Inflammatory macrophage treated with lipopolysaccharide for 1 hour (primary cell): ENCODE results near the gene TMEM134.
"Not testable (repeated sequence)": the region's sequence is repeated elsewhere in the genome, so short reads cannot be mapped to it uniquely, and the experiment has no call there.

ENCODE experiments used
- DNase-seq, 2 donors: peaks; one replicate each; pipeline ENCODE4 v3.0.0-alpha.2; 2020 to 2022

TMEM134 gene

DNA sequence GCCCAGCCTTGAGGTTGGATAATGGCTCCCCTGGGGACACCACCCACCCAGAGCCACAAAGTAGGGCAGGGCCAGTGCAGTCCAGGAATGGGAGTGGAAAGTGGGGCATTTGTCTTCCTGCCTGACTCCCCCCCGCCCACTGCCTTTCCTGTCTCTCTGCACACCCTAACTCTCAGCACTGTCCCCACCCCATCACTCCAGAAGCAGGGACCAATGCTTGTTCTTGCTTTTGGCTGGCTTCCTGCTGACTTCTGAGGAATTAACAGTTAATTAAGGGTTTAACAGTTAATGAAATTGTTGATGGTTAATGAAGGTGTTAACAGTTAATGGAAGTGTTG, 31.4 kb upstream of the TMEM134 start:
- DNase-seq, result no peak

DNA sequence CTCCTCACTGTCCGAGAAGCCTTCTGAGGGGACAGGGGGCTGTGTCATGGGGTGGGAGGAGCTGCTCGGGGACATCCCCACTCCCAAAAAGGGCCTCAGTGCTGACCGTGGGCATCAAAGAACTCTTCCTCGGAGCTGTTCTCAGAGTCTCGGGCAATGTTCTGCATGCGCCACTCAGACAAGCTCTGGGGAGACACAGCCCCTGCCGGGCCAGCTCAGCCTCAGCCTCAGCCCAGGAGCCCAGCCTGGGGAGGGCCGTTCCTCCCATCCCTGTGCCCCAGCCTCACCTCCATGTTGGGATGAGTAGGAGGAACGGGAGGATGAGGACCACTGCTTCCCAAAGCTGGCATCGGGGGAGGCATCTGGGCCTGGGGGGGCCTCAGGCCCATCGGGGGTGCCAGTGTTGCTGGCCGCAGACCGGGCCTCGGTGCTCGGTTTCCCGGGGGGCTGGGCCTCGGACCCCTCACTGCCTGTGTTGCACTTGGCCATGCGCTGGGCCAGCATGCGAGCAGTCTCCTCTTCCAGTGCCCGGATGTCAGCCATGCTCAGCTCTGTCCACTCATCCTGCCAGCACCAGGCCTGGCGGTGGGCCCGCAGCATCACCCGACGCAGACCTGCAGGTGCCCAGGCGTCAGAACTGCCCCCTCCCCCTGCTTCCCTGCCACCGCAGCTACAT, 30.9 kb upstream of the TMEM134 start:
- no peak for DNase-seq

DNA sequence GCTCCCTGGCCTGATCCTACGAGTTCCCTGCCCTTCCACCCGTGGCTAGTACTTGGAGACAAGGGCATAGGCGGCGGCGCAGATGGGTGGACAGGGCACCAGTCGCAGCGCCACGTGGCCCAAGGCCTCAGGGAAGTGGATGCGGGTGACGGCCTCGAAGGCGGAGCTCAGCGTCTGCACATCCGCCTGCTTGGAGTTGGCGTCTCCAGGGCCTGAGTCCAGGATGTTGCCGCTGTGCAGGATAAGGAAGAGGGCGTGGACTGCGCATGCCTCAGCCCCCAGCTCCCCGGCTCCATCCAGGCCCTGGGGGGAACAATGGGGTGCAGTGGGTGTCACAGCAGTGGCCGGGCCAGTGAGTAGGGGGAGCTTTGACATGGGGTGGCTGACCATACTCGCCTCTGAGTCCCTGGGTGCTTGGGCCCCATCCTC, 29.5 kb upstream of the TMEM134 start:
- DNase-seq, result no peak

DNA sequence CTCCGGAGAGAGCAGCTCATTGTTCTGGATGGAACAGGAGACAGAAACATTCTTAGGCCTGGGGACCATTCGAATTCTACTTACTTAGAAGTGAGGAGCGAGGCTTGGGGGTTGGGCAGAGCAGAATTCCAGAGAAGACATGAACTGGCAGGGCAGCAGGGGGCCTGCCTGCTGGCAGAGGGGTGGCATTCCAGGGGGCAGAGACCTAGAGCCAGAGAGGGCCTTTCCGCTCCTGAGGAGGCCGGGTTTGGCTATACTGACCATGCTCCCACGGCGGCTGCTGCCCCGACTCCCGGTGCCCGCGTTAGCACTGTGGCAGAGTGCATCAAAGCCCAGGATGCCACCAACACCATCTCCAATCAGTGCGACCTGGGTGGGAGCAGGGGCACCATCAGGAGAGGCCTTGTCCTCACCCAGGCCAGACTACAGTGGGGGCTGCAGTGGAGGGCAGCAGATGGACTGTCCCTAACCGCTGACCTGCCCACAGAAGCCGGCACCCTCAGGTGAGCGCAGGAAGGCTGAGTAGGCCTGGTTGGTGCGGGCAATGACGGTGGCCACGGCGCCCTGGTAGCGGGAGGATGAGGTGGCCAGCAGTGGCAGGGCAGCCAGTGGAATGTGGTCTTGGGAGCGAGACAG, 28.7 kb upstream of the TMEM134 start:
- no peak for DNase-seq

DNA sequence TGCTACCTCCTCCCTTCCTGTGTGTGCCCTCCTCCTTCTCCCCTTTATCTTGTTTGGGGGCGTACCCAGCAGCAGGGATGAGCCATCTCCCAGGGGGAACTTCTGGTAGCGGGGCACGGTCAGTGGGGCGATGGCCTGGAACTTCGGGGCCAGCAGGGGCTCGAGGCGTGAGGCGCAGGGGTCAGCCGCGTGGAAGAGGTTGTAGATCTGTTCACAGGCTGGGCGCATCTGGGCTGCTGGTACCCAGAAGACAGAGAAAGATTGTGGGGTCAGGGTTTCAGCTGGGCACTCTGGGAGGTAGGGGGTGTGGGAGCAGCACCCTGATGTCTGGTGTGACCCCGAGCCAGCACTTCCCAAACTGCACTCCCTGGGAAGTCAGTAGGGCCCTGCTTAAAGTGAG, 27.1 kb upstream of the TMEM134 start:
- DNase-seq, result no peak

DNA sequence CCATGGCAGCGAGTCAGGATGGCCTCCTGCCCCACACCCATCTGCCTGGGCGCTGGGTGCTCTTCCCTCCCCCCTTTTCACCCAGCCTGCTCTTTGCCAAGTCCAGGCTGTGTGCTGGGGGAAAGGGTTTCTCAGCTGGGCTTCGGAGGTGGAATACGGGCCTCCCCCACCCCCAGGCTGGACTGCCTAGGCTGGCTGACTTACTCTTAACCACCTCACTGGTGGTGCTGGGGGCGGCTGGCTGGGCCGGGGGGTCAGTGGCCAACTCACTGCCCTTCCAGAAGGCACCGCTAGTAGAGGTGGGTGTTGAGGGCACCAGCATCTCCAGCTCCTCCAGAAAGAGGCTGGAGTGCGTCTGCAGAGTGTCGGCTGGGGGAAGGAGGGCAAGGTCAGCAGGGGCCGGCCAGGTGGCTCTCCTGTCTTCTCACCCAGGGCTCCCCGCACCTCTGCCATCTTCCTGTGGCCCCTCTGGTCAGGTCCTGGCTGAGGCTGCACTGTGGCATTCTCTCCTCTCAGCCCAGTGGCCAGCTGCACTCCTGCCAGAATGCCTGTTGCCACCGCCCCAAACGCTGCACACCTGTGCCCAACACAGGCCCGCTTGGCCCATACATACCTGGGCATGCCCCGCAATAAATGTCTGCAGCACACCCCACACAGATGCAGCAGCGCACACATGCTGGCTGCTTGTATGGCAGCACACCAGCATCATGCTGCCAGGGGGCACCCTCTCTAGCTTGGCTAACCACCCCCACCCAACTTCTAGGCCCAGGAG, 26.4 kb upstream of the TMEM134 start:
- no peak for DNase-seq

DNA sequence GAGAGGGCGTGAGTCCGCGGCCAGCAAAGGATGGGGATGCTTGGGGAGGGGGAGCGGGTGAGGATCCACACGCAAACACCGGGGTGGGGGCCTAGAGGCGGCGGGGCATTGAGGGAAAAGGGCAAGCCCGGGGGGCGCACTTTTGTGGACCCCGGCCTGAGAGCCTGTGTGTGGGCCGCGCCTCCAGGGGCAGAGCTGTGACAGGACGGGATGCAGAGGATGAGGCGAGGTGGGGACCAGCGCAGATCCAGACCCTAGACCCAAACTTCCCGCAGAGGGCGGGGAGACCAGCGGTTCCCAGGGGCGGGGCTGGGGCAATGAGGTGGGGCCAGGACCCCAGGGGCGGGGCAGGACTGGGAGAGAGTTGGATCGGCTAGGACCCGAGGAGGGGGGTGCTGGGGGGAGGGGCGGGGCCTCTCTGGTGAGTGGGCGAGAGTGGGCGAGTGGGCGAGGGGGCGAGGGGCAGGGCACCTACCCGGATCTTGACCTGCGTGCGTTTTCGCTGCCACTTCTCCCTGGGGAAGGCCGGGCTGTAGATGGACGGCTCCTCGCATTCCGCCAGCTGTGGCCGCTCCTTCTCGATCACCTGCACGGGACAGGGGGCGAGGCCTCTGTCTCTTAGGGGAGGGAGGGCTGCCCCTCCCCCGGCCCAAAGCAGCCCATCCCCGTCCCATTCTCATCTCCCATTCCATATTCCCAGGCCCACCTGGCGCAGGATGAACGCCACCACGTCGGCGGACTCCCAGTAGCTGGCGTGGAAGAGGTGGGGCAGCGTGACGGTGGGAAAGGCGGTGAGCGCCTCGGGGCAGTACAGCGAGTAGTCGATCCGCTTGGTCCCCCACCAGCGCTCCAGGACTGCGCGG, 25.6 kb upstream of the TMEM134 start:
- no peak for DNase-seq

DNA sequence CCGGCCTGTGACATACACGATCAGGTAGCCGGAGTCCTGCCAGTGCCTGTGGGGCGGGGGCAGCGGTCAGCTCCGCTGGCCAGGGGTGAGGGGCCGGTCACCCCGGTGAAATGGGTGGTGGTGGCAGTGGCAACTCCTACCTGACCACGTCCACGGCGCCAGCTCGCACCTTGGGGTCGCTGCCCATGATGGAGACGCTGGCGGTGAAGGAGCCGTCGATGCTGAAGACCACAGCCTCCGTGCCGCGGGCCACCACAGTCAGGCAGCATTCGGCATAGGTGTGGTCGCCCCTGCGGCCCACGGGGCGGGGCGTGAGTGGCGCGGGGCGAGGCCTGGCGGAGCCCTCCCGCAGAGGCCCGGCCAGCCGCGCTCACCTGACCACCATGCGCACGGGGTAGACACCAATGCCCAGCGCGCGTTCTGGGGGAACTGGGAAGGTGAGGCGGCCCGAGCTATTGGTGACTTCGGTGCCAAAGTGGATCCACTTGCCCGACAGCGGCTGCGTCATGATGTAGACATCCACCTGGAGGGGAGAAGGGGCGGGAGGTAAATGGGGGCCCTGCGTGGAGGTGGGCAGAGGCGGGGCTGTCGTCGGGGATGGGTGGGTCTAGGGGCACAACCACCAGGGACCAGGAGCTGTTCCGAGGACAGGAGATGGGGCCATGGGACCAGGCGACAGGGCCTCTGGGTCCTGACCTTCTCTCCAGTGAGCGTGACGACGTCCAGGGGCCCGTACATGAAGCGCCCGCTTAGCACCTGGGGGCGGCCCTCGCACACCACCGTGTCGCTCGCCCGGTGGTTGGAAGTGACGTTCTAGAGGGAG, 24.7 kb upstream of the TMEM134 start:
- no peak for DNase-seq

DNA sequence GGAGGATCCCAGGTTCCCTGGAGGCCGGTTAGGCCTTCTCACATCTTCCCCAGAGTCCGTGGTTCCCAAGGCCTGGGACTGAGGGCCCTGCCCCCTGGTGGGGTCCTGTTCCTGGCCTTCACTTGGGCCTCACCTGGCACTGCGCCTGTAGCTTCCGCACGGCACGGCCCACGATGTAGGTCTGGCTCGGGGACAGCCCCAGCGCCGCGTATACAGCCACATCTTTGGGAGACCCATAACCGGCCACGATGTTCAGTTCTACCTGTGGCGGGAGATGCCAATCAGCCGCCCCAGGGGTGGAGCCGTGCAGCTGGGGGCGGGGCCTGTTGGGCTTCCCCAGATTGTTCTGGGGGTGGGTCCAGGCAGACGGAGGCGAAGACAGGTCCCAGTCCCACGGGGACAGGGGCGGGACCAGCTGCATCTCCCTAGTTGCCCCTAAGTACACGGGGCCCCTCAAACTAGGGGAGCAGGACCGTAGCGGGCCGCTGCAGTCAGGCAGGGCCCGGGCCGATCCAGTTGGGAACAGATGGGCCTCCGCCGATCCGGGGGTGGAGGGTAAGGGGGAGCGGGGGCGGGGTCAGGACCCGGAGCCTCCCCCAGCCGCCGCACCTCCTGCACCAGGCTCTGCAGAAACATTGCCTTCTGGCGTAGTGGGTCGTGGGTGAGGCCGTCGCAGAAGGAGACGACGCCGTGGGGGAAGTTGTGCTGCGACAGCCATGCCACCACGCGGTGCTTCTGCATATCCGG, 23.9 kb upstream of the TMEM134 start:
- DNase-seq, result no peak

DNA sequence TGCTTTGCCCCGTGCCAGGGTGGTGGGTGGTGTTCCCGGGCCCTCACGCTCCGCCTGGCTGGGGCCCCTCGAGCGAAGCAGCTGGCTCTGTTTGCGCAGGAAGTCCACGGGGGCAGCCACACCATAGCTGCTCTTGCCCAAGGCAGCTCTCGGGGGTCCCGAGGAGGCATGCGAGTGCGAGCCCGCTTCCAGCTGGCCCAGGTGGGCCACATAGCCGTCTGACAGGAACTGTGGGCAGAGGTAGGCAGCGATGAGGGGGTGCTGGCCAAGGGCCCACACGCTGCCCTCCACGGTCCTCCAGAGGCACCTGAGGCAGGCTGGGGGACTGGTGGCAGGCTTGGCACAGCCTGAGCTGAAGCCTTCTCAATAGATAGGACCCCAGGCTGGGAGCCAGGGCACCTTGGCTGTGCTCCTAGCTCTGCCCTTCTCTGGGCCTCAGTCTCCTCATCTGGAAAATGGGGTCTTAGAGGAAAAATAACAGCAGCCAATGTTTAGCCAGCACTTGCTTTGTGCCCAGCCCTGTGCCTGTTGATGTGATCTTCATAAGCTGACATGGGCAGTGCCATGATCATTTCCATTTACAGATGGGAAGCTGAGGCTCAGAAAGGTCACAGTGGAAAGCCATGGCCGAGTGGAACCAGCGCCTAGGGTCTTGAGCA, 23.1 kb upstream of the TMEM134 start:
- no peak for DNase-seq

DNA sequence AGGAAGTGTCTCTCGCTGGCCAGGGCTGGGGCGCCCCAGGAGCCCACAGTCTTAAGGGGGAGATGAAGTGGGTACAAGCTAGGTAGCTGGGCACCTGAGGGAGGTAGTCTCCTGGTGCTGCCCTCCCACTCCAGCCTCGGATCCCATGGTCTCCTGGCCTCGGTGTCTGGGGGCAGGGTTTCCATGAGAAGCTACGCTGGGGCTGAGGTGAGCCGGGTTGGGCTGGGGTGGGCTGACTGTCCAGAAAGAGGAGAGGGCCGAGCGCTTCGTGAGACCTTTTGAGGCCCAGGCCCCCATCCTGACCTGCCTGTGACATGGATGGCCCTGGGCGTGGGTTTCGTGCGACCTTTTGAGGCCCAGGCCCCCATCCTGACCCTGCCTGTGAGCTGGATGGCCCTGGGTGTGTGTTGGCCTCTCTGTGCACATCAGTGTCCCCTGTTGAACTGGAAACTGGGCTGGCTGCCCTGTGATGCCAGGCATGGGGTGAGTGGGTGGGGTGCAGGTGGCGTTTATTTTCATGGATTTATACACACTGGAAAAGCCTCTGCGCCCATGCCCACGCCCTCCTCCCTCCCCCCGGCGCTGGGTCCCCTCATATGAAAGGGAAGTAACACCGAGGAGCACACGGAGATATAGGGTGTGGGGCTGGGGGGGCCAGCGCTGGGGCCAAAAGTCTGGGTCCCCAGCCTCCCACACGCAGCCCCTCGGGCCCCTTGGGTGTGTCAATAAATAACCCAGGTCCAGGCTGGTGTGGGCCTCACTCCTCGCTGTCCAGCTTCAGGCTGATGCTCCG, 22.4 kb upstream of the TMEM134 start:
- no peak for DNase-seq

DNA sequence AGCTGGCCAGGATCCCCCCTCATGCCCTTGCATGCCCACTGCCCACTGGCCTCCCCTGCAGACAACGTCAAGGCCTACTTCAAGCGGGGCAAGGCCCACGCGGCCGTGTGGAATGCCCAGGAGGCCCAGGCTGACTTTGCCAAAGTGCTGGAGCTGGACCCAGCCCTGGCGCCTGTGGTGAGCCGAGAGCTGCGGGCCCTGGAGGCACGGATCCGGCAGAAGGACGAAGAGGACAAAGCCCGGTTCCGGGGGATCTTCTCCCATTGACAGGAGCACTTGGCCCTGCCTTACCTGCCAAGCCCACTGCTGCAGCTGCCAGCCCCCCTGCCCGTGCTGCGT, 21.6 kb upstream of the TMEM134 start:
- DNase-seq, result no peak

DNA sequence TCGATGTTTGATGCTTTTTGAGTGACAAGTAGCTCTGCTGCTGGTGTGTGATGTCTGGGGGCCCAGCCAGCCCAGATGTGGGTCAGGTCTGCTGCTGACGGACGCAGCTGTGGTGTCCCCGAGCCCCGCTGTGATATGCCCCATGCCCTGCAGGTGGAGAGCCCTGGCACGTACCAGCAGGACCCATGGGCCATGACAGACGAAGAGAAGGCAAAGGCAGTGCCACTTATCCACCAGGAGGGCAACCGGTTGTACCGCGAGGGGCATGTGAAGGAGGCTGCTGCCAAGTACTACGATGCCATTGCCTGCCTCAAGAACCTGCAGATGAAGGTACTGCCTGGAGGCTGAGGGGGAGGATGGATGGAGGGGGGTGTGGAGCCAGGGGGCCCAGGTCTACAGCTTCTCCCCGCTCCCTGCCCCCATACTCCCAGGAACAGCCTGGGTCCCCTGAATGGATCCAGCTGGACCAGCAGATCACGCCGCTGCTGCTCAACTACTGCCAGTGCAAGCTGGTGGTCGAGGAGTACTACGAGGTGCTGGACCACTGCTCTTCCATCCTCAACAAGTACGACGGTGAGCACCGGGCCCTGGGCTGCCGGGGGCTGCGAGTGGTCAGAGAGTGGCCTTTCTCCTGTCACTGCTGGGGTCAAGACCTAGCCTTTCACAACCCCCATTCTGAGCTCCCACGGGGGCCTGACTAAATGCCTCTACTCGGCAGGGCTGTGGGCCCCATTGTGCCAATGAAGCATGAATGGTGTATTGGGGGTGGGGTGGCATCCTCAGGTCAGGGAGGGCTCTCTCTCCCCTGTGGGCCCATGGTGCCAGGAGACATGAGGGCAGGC, 21.1 kb upstream of the TMEM134 start:
- no peak for DNase-seq

DNA sequence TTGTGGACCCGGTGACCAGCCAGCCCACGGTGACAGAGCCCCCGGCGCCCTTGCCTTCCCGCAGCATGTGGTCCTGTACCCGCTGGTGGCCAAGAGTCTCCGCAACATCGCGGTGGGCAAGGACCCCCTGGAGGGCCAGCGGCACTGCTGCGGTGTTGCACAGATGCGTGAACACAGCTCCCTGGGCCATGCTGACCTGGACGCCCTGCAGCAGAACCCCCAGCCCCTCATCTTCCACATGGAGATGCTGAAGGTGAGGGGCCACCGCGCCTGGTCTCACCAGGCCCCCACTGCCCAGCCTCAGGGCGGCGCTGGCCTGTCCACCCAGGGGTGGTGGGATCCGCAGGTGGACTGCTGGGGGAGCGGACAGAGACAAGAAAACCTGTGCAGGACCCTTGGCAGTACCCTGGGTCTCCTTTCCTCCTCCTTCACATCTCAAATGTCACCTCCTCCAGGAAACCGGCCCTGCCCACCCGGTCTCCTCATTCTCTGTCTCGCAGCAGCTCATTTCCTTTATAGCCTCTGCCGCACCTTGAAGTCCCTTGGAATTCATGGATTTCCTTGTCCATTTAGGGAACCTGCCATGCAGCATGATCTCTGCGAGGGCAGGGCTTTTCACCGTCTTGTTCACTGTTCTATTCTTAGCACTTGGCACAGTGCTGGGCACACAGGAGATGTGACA, 20.3 kb upstream of the TMEM134 start:
- no peak for DNase-seq

DNA sequence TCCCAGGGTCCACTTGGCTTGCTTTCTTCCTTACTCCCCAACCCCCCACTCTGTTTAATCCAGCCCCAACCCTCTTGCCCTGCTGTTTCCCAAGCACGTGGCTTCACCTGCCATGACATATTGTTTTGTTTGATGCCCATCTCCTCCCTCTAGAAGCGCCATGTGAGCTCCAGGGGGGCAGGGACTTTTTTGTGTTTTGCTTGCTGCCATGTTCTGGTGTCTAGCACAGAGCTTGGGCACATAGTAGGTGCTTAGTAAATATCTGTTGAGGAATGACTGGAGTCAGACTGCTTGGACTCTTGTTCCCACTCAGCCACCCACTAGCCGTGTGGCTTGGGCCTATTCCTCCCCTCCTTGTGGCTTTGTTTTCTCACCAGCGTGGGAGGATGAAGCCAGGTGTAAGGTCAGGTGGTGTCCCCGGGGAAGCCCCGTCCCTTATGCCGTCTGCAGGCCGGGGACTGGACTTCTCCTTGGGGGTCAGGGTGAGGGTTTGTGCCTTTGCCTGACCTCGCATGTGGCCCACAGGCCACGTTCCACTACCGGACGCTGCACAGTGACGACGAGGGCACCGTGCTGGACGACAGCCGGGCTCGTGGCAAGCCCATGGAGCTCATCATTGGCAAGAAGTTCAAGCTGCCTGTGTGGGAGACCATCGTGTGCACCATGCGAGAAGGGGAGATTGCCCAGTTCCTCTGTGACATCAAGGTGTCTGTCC, 17.6 kb upstream of the TMEM134 start:
- no peak for DNase-seq

DNA sequence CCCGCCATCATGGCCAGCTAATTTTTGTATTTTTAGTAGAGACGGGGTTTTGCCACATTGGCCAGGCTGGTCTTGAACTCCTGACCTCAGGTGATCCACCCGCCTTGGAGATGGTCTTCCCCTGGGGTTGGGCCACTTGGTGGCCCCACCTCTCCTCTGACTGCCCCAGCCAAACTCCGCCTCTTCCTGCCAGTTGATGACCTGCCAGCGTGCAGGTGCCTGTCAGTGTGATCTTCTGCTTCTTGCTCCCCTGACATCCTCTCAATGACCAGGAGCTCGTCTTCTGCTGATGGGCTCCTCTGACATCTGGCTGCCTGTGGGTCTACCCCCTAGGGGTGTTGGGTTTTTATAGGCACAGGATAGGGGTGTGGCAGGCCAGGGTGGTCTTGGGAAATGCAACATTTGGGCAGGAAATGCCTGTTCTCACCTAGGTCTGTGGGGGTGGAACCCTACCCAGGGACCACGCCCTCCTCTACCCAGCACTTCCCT, 16.9 kb upstream of the TMEM134 start:
- not testable (repeated sequence) for DNase-seq

DNA sequence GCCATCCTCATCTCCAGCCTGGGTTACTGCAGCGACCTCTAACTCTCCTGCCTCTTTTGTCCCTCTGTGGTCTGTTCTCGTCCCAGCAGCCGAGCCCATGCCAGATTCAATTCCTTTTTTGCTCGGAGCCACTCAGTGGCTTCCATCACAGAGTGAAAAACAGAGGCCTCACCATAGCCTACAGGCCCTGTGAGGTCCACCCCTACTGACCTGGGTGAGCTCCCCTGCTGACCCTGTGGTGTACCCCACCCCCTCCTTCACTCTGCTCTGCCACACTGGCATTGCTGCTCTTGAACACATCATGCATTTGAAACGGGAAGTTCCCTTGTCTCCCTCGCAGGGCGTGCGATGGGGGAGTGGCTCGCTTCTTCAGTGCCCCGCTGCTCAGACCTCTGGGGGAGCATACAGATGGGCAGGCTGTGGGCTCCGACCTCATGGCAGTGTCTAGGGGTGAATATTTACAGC, 15.8 kb upstream of the TMEM134 start:
- DNase-seq, result peak; percentile 55 to 63
